Brain microvascular endothelial cell (primary cell): ENCODE results near the gene DNM1.

Source experiments
- DNase-seq: peaks from one replicate; pipeline ENCODE4 v3.0.0-alpha.2; 2020
- H3K27ac ChIP-seq: fragments of 250-450 bp; sonication (Bioruptor Pico); 2 replicates; pipeline ENCODE4 v1.5.1; 2020; ENCODE audit warnings: mild to moderate bottlenecking, moderate library complexity
- H3K27me3 ChIP-seq: fragments of 250-450 bp; sonication (Bioruptor Pico); replicated peaks from 2 replicates; pipeline ENCODE4 v1.5.1; 2020; ENCODE audit warnings: mild to moderate bottlenecking
- H3K36me3 ChIP-seq: fragments of 250-450 bp; sonication (Bioruptor Pico); replicated peaks from 2 replicates; pipeline ENCODE4 v1.5.1; 2020; ENCODE audit warnings: mild to moderate bottlenecking
- H3K4me3 ChIP-seq: 2 replicates; pipeline ENCODE4 v1.5.1; 2011; ENCODE audit warnings: low read depth, mild to moderate bottlenecking, control low read depth, low read length, moderate library complexity
- in situ Hi-C: cut with HindIII; loops from 2 replicates; pipeline ENCODE4 v1.10.0; 2017; ENCODE audit warnings: low sequenced_read_pairs, low pct_ligation_motif_present
- TF ChIP-seq, protein P1 (sequence below): IDR thresholded peaks from 2 replicates; pipeline ENCODE4 v1.5.1; 2011; ENCODE audit warnings: low read depth, mild to moderate bottlenecking, moderate library complexity, low read length, control low read depth, inconsistent platforms; ENCODE audit errors: missing control alignments

DNM1 gene

DNA sequence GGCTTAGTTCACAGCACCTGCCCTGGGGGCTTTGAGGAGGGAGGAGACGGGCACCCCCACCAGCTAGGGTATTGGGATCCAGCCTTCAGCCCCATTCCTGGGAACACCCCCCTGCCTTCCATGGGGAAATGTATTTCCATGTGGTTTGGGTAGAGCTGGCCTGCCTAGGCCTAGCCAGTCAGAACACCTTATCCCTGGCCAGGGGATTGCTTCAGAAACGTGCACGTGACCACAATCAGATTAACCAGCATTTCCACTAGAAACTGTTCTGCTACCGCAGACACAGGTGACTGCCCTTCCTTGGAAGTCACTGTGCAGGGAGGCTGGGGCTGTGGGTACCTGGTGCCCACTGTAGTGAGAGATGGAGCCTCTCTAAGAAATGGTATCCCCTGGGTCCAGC, 29.1 kb upstream of the DNM1 start:
- TF ChIP-seq, protein P1, sequence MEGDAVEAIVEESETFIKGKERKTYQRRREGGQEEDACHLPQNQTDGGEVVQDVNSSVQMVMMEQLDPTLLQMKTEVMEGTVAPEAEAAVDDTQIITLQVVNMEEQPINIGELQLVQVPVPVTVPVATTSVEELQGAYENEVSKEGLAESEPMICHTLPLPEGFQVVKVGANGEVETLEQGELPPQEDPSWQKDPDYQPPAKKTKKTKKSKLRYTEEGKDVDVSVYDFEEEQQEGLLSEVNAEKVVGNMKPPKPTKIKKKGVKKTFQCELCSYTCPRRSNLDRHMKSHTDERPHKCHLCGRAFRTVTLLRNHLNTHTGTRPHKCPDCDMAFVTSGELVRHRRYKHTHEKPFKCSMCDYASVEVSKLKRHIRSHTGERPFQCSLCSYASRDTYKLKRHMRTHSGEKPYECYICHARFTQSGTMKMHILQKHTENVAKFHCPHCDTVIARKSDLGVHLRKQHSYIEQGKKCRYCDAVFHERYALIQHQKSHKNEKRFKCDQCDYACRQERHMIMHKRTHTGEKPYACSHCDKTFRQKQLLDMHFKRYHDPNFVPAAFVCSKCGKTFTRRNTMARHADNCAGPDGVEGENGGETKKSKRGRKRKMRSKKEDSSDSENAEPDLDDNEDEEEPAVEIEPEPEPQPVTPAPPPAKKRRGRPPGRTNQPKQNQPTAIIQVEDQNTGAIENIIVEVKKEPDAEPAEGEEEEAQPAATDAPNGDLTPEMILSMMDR, result no peak
- DNase-seq, result no peak
- Histone ChIP-seq H3K4me3 (no peak overlapping the region), H3K27ac (no peak overlapping the region), H3K36me3 (peaks cover 54% of the 10 kb centered on the region), H3K27me3 (no peaks in the 10 kb centered on the region)
- in situ Hi-C loops, result no loop called here

DNA sequence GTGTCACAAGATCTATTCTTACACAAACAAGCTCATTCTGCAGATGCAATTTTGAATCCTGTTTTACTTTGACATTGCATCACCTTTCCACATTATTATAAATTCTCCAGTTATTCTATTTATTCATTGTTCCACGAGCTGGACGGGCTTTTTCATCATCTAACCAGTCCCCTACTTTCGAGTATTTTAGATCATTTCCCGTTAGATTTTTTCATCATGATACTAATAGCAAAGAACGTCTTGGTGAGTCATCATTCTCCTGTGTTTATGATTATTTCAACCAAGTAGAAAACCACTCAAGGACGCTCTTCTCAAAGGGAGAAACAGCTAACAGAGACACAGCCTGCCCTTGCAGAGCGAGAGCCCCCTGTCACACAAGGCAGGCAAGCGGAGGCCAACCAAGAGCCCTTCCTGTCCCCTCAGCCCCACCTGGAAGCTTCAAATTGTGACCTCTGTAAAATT, 28.0 kb upstream of the DNM1 start:
- Histone ChIP-seq H3K27ac (no peak overlapping the region), H3K36me3 (peaks cover 55% of the 10 kb centered on the region), H3K4me3 (no peak overlapping the region), H3K27me3 (no peaks in the 10 kb centered on the region)
- in situ Hi-C loops, result no loop called here
- DNase-seq, result no peak
- TF ChIP-seq, protein P1, result no peak

DNA sequence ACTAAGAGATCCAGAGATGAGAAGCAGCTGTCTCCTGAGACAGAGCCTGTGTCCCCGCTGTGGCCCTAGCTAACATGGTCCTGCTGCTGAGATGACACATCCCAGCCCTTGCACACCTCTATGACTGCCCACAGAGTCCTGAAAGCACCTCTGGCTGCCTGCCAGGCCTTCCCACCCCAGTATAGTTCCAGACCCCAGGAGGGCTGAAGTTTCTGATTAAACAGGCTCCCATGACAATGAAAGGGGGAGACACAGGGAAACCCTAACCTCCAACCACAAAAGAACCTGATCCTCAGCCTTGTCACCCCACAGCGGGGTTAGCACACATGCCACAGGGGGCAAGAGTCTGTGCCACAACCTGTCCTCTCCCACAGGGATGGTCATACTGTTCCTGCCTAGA, 27.5 kb upstream of the DNM1 start:
- H3K27me3 ChIP-seq, result no peaks in the 10 kb centered on the region
- no peak overlapping the region for H3K4me3 ChIP-seq
- DNase-seq, result no peak
- TF ChIP-seq, protein P1, result no peak
- in situ Hi-C loops, result no loop called here
- H3K36me3 ChIP-seq, result peaks cover 61% of the 10 kb centered on the region
- no peak overlapping the region for H3K27ac ChIP-seq

DNA sequence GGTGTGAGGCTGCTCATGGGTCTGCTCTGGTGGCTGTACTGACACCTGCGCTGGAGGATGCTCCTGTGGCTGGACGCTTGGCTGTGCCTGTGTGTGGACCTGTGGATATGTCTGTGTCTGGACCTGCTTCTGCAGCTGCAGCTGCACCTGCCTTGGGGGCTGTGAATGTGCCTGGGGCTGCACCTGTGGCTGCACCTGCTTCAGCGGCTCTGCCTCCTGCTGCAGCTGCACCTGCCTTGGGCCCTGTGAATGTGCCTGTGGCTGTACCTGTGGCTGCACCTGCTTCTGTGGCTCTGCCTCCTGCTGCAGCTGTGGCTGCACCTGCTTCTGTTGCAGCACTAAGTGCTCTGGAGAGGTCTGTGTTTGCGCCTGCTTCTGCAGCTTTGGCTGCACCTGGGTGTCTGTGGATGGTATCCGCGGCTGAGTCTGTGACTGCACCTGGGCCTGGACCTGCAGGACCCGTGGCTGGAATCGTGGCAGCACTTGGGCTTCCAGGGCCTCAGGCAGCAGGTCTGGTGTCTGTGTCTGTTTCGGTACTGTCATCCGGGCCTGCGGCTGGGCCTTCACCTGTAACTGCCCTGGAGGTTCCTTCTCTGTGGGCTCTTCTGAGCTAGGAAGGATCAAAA, 24.3 kb upstream of the DNM1 start:
- in situ Hi-C loops, result no loop called here
- no peak for DNase-seq
- TF ChIP-seq, protein P1, result no peak
- no peaks in the 10 kb centered on the region for H3K27me3 ChIP-seq
- H3K36me3 ChIP-seq, result peaks cover 72% of the 10 kb centered on the region
- H3K4me3 ChIP-seq, result no peak overlapping the region
- no peak overlapping the region for H3K27ac ChIP-seq

DNA sequence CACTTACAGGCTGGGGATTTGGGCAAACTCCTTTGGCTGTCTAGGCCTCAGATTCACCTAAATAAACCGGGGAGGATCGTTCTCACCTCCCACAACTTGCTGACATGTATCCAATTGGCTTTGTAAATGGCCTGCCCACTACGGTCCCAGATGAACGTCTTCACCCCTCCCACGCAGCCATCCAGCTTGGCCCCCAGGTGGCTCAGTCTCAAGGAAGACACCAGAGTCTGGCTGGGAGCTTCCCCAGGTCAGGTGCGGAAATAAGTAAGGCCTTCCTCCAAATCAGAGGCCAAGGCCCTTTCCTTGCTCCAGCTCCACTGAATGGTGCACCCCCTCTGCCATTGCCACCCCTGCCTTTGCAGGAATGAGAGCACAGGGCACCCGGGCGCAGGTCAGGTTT, 23.2 kb upstream of the DNM1 start:
- Histone ChIP-seq H3K4me3 (no peak overlapping the region), H3K36me3 (peaks cover 73% of the 10 kb centered on the region), H3K27ac (no peak overlapping the region), H3K27me3 (no peaks in the 10 kb centered on the region)
- in situ Hi-C loops, result no loop called here
- DNase-seq, result no peak
- TF ChIP-seq, protein P1, result no peak

DNA sequence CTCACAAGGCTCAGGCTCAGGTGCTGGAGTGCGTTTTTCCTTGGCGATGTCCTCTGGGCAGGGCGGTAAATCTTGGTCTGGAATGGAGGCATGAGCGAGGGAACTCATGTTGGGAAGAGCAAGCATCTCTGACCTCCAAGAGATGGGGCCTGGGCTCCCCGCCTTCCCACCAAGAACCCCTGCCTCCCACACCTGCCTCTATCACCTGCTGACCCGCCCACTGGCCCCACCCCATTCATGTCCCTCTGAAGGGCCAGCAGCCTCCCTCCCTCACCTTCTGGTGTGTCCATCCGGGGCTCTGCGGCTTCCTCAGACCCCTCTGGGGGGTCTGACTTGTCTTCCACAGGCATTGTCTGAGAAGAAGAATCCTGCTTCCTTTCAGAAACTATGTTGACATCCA, 22.7 kb upstream of the DNM1 start:
- TF ChIP-seq, protein P1, result no peak

More for the DNA sequence above, 22.7 kb upstream of the DNM1 start:
- peaks cover 77% of the 10 kb centered on the region for H3K36me3 ChIP-seq
- no peak overlapping the region for H3K4me3 ChIP-seq
- no peak for DNase-seq
- H3K27me3 ChIP-seq, result no peaks in the 10 kb centered on the region
- in situ Hi-C loops, result no loop called here
- H3K27ac ChIP-seq, result no peak overlapping the region
